DOHH2 (cell line): Measurements from ENCODE around the gene TM4SF1.

Source experiments
- H3F3A ChIP-seq: fragments of 200-600 bp; sonication (generic), shearing (Covaris generic); 2 replicates; pipeline ENCODE4 v1.6.0; 2016; ENCODE audit warnings: antibody characterized with exemption, mild to moderate bottlenecking; ENCODE audit not compliant: control insufficient read depth, insufficient read depth
- H3K27ac ChIP-seq: fragments of 200-600 bp; sonication (generic); 2 replicates; pipeline ENCODE4 v1.5.1; 2014; ENCODE audit warnings: low read depth, mild to moderate bottlenecking, low read length, moderate library complexity
- H3K27me3 ChIP-seq: fragments of 200-600 bp; sonication (generic); 2 replicates; pipeline ENCODE4 v1.6.1; 2014; ENCODE audit warnings: mild to moderate bottlenecking, low read length, mixed read lengths; ENCODE audit not compliant: control insufficient read depth
- H3K36me3 ChIP-seq: fragments of 200-600 bp; sonication (generic); 2 replicates; pipeline ENCODE4 v1.6.1; 2014; ENCODE audit warnings: mild to moderate bottlenecking, low read length, moderate library complexity, mixed read lengths; ENCODE audit not compliant: control insufficient read depth
- H3K4me1 ChIP-seq: fragments of 200-600 bp; sonication (generic); 2 replicates; pipeline ENCODE4 v1.6.1; 2014; ENCODE audit warnings: mild to moderate bottlenecking, low read length, mixed read lengths; ENCODE audit not compliant: control insufficient read depth
- H3K4me2 ChIP-seq: fragments of 200-600 bp; sonication (generic); 2 replicates; pipeline ENCODE4 v1.6.0; 2014; ENCODE audit warnings: mild to moderate bottlenecking, low read length, moderate library complexity
- H3K4me3 ChIP-seq: fragments of 200-600 bp; sonication (generic); 2 replicates; pipeline ENCODE4 v1.5.1; 2014; ENCODE audit warnings: mild to moderate bottlenecking, low read length, mixed read lengths
- H3K79me2 ChIP-seq: fragments of 200-600 bp; sonication (generic); 2 replicates; pipeline ENCODE4 v1.6.1; 2014; ENCODE audit warnings: mild to moderate bottlenecking, low read length, mixed read lengths; ENCODE audit not compliant: control insufficient read depth
- H3K9me2 ChIP-seq: fragments of 200-600 bp; sonication (generic); replicated peaks from 2 replicates; pipeline ENCODE4 v1.6.1; 2014; ENCODE audit warnings: mild to moderate bottlenecking, low read length, mixed read lengths; ENCODE audit not compliant: control insufficient read depth
- H3K9me3 ChIP-seq: fragments of 200-600 bp; sonication (generic); 2 replicates; pipeline ENCODE4 v1.6.1; 2014; ENCODE audit warnings: antibody characterized with exemption, low read length, mixed read lengths; ENCODE audit not compliant: control insufficient read depth, insufficient read depth
- H4K20me1 ChIP-seq: fragments of 200-600 bp; sonication (generic); 2 replicates; pipeline ENCODE4 v1.6.0; 2014; ENCODE audit warnings: low read depth, mild to moderate bottlenecking, antibody characterized with exemption, low read length, moderate library complexity; ENCODE audit not compliant: control insufficient read depth, insufficient read depth
- CTCF ChIP-seq: fragments of 200-600 bp; sonication (generic); IDR thresholded peaks from one replicate; pipeline ENCODE4 v1.5.1; 2014; ENCODE audit warnings: antibody characterized with exemption, mild to moderate bottlenecking, low read depth, low read length; ENCODE audit not compliant: poor library complexity, severe bottlenecking
- EZH2phosphoT487 ChIP-seq: fragments of 200-600 bp; sonication (generic); IDR thresholded peaks from 2 replicates; pipeline ENCODE4 v1.6.1; 2017; ENCODE audit warnings: borderline replicate concordance, mild to moderate bottlenecking, antibody characterized with exemption, low read length, moderate library complexity, mixed read lengths

TM4SF1 gene

GRCh38 chr3:149415484-149415883 lies 38.0 kb upstream of the TM4SF1 start:
- Histone ChIP-seq H3K4me1 (no peaks in the 10 kb centered on the region), H3F3A (no peaks in the 10 kb centered on the region), H3K36me3 (no peaks in the 10 kb centered on the region), H3K4me2 (no peak overlapping the region), H3K9me2 (no peaks in the 10 kb centered on the region), H3K27me3 (no peaks in the 10 kb centered on the region), H3K9me3 (no peaks in the 10 kb centered on the region), H3K27ac (no peak overlapping the region), H3K4me3 (no peak overlapping the region), H4K20me1 (no peaks in the 10 kb centered on the region), H3K79me2 (no peaks in the 10 kb centered on the region)
- TF ChIP-seq EZH2phosphoT487 (no peak), CTCF (no peak)

- Histone ChIP-seq H3K79me2 (no peaks in the 10 kb centered on the region), H3F3A (no peaks in the 10 kb centered on the region), H3K27me3 (no peaks in the 10 kb centered on the region), H3K4me3 (no peak overlapping the region), H3K9me3 (no peaks in the 10 kb centered on the region), H3K27ac (no peak overlapping the region), H3K36me3 (no peaks in the 10 kb centered on the region), H3K9me2 (no peaks in the 10 kb centered on the region), H3K4me1 (no peaks in the 10 kb centered on the region), H3K4me2 (no peak overlapping the region), H4K20me1 (no peaks in the 10 kb centered on the region)
- TF ChIP-seq EZH2phosphoT487: no peak
- no peak for TF ChIP-seq CTCF
Measured at GRCh38 chr3:149414557-149415231, 37.2 kb upstream of the TM4SF1 start.

DNA sequence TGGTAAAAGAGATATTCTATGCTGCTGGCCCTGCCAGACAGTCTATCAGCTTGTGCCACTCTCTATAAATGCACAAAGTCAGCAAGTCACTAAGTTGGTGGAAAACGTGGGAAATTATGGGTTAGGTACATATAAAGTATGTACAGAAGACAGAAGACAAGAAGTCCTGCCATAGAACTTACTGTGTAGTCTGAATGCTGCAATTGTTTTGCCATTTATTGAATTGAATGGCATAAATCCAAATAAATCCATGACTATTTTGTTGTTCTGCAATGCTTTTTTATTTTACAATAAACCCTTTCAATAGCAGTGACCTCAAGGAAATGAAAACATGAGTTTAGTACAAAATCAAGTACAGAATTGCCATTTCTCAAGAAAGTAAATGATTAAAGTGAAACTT lies 34.1 kb upstream of the TM4SF1 start:
- Histone ChIP-seq H4K20me1 (no peaks in the 10 kb centered on the region), H3K4me1 (no peaks in the 10 kb centered on the region)
- TF ChIP-seq CTCF (no peak), EZH2phosphoT487 (no peak)

More for the DNA sequence above, 34.1 kb upstream of the TM4SF1 start:
- H3K27ac ChIP-seq: no peak overlapping the region
- H3F3A ChIP-seq: no peaks in the 10 kb centered on the region
- no peak overlapping the region for H3K4me2 ChIP-seq
- H3K9me3 ChIP-seq: no peaks in the 10 kb centered on the region
- no peak overlapping the region for H3K4me3 ChIP-seq
- H3K36me3 ChIP-seq: no peaks in the 10 kb centered on the region
- H3K79me2 ChIP-seq: no peaks in the 10 kb centered on the region
- no peaks in the 10 kb centered on the region; the same call in 1 of the 2 replicates for H3K27me3 ChIP-seq
- no peaks in the 10 kb centered on the region for H3K9me2 ChIP-seq
